SJCRH30 (cell line): Measurements from ENCODE around the gene TPP2. TPM values are rescaled to one million over a fixed set of nuclear protein-coding genes. Genes with fewer than 3 reads are reported as not detected.
A peak's percentile ranks its signal among the peaks of the same experiment; 100 is the strongest.

Source experiments
- DNase-seq, 2 experiments: peaks; one replicate each; pipeline ENCODE4 v3.0.0-alpha.2; 2015 to 2020
- H3K27ac ChIP-seq: fragments of 250-450 bp; sonication (Bioruptor Pico); 2 replicates; pipeline ENCODE4 v1.5.1; 2020; ENCODE audit warnings: mild to moderate bottlenecking, moderate library complexity
- H3K27me3 ChIP-seq: fragments of 250-450 bp; sonication (Bioruptor Pico); 2 replicates; pipeline ENCODE4 v1.5.1; 2020; ENCODE audit warnings: mild to moderate bottlenecking, moderate library complexity
- H3K36me3 ChIP-seq: fragments of 250-450 bp; sonication (Bioruptor Pico); 2 replicates; pipeline ENCODE4 v1.5.1; 2020; ENCODE audit warnings: mild to moderate bottlenecking, moderate library complexity
- H3K4me1 ChIP-seq: fragments of 250-450 bp; sonication (Bioruptor Pico); 2 replicates; pipeline ENCODE4 v1.5.1; 2020; ENCODE audit warnings: mild to moderate bottlenecking, moderate library complexity
- H3K4me3 ChIP-seq: fragments of 250-450 bp; sonication (Bioruptor Pico); 2 replicates; pipeline ENCODE4 v1.5.1; 2020; ENCODE audit warnings: mild to moderate bottlenecking, moderate library complexity
- H3K9me3 ChIP-seq: fragments of 250-450 bp; sonication (Bioruptor Pico); replicated peaks from 2 replicates; pipeline ENCODE4 v1.5.1; 2020; ENCODE audit warnings: mild to moderate bottlenecking, moderate library complexity
- total RNA-seq: library from RNA; depleted of rRNA; stranded (reverse); fragments of >200 nt; shearing (Covaris generic); gene quantifications from 2 replicates; pipeline ENCODE4 v1.2.3, GENCODE V29; 2014

The TPP2 gene
- total RNA-seq, 1 experiment from 2014 or later = 84.6 TPM

GRCh38 chr13:102580552-102581169, 16.1 kb upstream of the TPP2 start:
- H3K4me3 ChIP-seq = no peak overlapping the region
- no peaks in the 10 kb centered on the region for H3K36me3 ChIP-seq
- H3K27ac ChIP-seq = no peak overlapping the region
- peaks cover 10% of the 10 kb centered on the region; the same call in 1 of the 2 replicates for H3K4me1 ChIP-seq
- H3K9me3 ChIP-seq = no peaks in the 10 kb centered on the region
- no peaks in the 10 kb centered on the region for H3K27me3 ChIP-seq
- DNase-seq = peak in 1 of 2 experiments; percentile 67

- Histone ChIP-seq H3K4me1 (peaks cover 10% of the 10 kb centered on the region; the same call in 1 of the 2 replicates), H3K36me3 (no peaks in the 10 kb centered on the region)
- DNase-seq = no peak
These were observed 14.5 kb upstream of the TPP2 start for GRCh38 chr13:102582256-102582655.

GRCh38 chr13:102584434-102584833, 12.4 kb upstream of the TPP2 start:
- peaks cover 10% of the 10 kb centered on the region; the same call in 1 of the 2 replicates for H3K4me1 ChIP-seq
- no peak overlapping the region for H3K4me3 ChIP-seq
- no peaks in the 10 kb centered on the region; the same call in 1 of the 2 replicates for H3K27me3 ChIP-seq
- H3K27ac ChIP-seq = no peak overlapping the region
- H3K9me3 ChIP-seq = no peaks in the 10 kb centered on the region
- H3K36me3 ChIP-seq = no peaks in the 10 kb centered on the region
- DNase-seq = peak in 1 of 2 experiments; percentile 44

More at GRCh38 chr13:102582256-102582655, 14.5 kb upstream of the TPP2 start:
- Histone ChIP-seq H3K9me3 (no peaks in the 10 kb centered on the region), H3K4me3 (no peak overlapping the region), H3K27ac (no peak overlapping the region), H3K27me3 (no peaks in the 10 kb centered on the region; the same call in 1 of the 2 replicates)

GRCh38 chr13:102586615-102587014, 10.2 kb upstream of the TPP2 start:
- Histone ChIP-seq H3K27ac (no peak overlapping the region), H3K4me1 (peaks cover 10% of the 10 kb centered on the region; the same call in 1 of the 2 replicates), H3K4me3 (no peak overlapping the region), H3K36me3 (no peaks in the 10 kb centered on the region), H3K27me3 (no peaks in the 10 kb centered on the region; the same call in 1 of the 2 replicates), H3K9me3 (no peaks in the 10 kb centered on the region)
- DNase-seq = no peak

- H3K27me3 ChIP-seq = no peaks in the 10 kb centered on the region; the same call in 1 of the 2 replicates
- no peak overlapping the region for H3K27ac ChIP-seq
- H3K9me3 ChIP-seq = no peaks in the 10 kb centered on the region
- no peak overlapping the region for H3K4me3 ChIP-seq
- peaks cover 10% of the 10 kb centered on the region; the same call in 1 of the 2 replicates for H3K4me1 ChIP-seq
- no peaks in the 10 kb centered on the region for H3K36me3 ChIP-seq
- no peak for DNase-seq
These were observed 8.9 kb upstream of the TPP2 start for GRCh38 chr13:102587916-102588315.

GRCh38 chr13:102589301-102589822, 7.4 kb upstream of the TPP2 start:
- no peaks in the 10 kb centered on the region; the same call in 1 of the 2 replicates for H3K27me3 ChIP-seq
- peaks cover 6% of the 10 kb centered on the region; the same call in 1 of the 2 replicates for H3K4me1 ChIP-seq
- H3K36me3 ChIP-seq = no peaks in the 10 kb centered on the region
- no peak overlapping the region for H3K27ac ChIP-seq
- DNase-seq = no peak
- H3K9me3 ChIP-seq = no peaks in the 10 kb centered on the region
- no peak overlapping the region for H3K4me3 ChIP-seq

- peak overlapping the region; percentile 60 for H3K4me3 ChIP-seq
- peak; percentile 65 to 80 for DNase-seq
These were observed 4.6 kb upstream of the TPP2 start for GRCh38 chr13:102591988-102592781.

GRCh38 chr13:102593466-102593865, 3.3 kb upstream of the TPP2 start:
- Histone ChIP-seq H3K36me3 (no peaks in the 10 kb centered on the region), H3K27me3 (no peaks in the 10 kb centered on the region), H3K4me3 (no peak overlapping the region), H3K27ac (no peak overlapping the region), H3K4me1 (peaks cover 1% of the 10 kb centered on the region), H3K9me3 (no peaks in the 10 kb centered on the region)
- no peak for DNase-seq

More at GRCh38 chr13:102591988-102592781, 4.6 kb upstream of the TPP2 start:
- no peak overlapping the region for H3K27ac ChIP-seq
- H3K36me3 ChIP-seq = no peaks in the 10 kb centered on the region
- no peaks in the 10 kb centered on the region for H3K27me3 ChIP-seq
- no peaks in the 10 kb centered on the region for H3K4me1 ChIP-seq
- H3K9me3 ChIP-seq = no peaks in the 10 kb centered on the region

GRCh38 chr13:102597029-102597961, 509 bp downstream of the TPP2 start:
- no peaks in the 10 kb centered on the region for H3K9me3 ChIP-seq
- H3K4me1 ChIP-seq = peaks cover 8% of the 10 kb centered on the region
- no peaks in the 10 kb centered on the region for H3K27me3 ChIP-seq
- peak overlapping the region; percentile 87 for H3K27ac ChIP-seq
- 0 out of 2 replicates have a peak, but pooled peaks cover 2% of the 10 kb centered on the region for H3K36me3 ChIP-seq
- peak overlapping the region; percentile 83 for H3K4me3 ChIP-seq
- peak; percentile 21 to 33 for DNase-seq

GRCh38 chr13:102598061-102598460, 1.3 kb downstream of the TPP2 start:
- DNase-seq = no peak
- no peaks in the 10 kb centered on the region for H3K9me3 ChIP-seq

GRCh38 chr13:102599426-102600012, 2.7 kb downstream of the TPP2 start:
- Histone ChIP-seq H3K27me3 (no peaks in the 10 kb centered on the region), H3K4me1 (peaks cover 8% of the 10 kb centered on the region), H3K4me3 (no peak overlapping the region), H3K9me3 (no peaks in the 10 kb centered on the region), H3K36me3 (peaks cover 8% of the 10 kb centered on the region), H3K27ac (no peak overlapping the region)
- DNase-seq = no peak

More at GRCh38 chr13:102598061-102598460, 1.3 kb downstream of the TPP2 start:
- Histone ChIP-seq H3K4me3 (peak overlapping the region; percentile 83), H3K27me3 (no peaks in the 10 kb centered on the region), H3K36me3 (0 out of 2 replicates have a peak, but pooled peaks cover 4% of the 10 kb centered on the region), H3K27ac (no peak overlapping the region; the same call in 1 of the 2 replicates), H3K4me1 (peaks cover 8% of the 10 kb centered on the region)

- no peak overlapping the region for H3K27ac ChIP-seq
- H3K4me3 ChIP-seq = no peak overlapping the region
- H3K4me1 ChIP-seq = no peaks in the 10 kb centered on the region
- no peaks in the 10 kb centered on the region for H3K27me3 ChIP-seq
- peaks cover 47% of the 10 kb centered on the region for H3K36me3 ChIP-seq
- no peaks in the 10 kb centered on the region for H3K9me3 ChIP-seq
- DNase-seq = no peak
These were observed 9.9 kb downstream of the TPP2 start for GRCh38 chr13:102606537-102607309.

- Histone ChIP-seq H3K4me1 (no peaks in the 10 kb centered on the region), H3K36me3 (peaks cover 45% of the 10 kb centered on the region), H3K9me3 (no peaks in the 10 kb centered on the region), H3K27ac (no peak overlapping the region), H3K4me3 (no peak overlapping the region), H3K27me3 (no peaks in the 10 kb centered on the region)
- no peak for DNase-seq
These were observed 12.2 kb downstream of the TPP2 start for GRCh38 chr13:102608974-102609373.
